Epithelial cell of esophagus (primary cell): ENCODE results near the gene SULT1A1.

Source experiments
- DNase-seq: peaks from one replicate; pipeline ENCODE4 v3.0.0; 2010; ENCODE audit warnings: low read depth
- H3K4me3 ChIP-seq: 2 replicates; pipeline ENCODE4 v1.5.1; 2011; ENCODE audit warnings: mild to moderate bottlenecking, low read length, control low read depth
- TF ChIP-seq, protein P1 (sequence below): IDR thresholded peaks from 2 replicates; pipeline ENCODE4 v1.5.1; 2011; ENCODE audit warnings: low read depth, mild to moderate bottlenecking, low read length, control low read depth, inconsistent platforms; ENCODE audit not compliant: insufficient read depth; ENCODE audit errors: missing control alignments

SULT1A1 gene

DNA sequence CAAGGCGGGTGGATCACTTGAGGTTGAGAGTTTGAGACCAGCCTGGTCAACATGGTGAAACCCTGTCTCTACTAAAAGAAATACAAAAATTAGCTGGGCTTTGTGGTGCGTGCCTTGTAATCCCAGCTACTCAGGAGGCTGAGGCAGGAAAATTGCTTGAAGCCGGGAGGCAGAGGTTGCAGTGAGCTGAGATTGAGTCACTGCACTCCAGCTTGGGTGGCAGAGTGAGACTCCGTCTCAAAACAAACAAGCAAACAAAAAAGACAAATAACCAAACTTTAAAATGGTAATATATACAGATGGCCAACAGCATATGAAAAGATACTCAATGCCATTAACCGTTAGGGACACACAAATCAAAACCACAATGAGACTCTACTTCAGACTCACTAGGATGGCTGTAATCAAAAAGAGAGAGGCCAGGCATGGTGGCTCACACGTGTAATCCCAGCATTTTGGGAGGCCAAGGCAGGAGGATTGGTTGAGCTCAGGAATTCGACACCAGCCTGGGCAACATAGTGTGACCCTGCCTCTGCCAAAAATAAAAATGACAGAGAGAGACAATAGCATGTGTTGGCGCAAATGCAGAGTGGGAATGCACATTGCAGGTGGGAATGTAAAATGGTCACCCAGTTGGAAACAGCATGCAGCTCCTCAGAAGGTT, 34.3 kb downstream of the SULT1A1 start:
- no peak overlapping the region for H3K4me3 ChIP-seq
- no peak for DNase-seq
- TF ChIP-seq, protein P1, sequence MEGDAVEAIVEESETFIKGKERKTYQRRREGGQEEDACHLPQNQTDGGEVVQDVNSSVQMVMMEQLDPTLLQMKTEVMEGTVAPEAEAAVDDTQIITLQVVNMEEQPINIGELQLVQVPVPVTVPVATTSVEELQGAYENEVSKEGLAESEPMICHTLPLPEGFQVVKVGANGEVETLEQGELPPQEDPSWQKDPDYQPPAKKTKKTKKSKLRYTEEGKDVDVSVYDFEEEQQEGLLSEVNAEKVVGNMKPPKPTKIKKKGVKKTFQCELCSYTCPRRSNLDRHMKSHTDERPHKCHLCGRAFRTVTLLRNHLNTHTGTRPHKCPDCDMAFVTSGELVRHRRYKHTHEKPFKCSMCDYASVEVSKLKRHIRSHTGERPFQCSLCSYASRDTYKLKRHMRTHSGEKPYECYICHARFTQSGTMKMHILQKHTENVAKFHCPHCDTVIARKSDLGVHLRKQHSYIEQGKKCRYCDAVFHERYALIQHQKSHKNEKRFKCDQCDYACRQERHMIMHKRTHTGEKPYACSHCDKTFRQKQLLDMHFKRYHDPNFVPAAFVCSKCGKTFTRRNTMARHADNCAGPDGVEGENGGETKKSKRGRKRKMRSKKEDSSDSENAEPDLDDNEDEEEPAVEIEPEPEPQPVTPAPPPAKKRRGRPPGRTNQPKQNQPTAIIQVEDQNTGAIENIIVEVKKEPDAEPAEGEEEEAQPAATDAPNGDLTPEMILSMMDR: no peak

DNA sequence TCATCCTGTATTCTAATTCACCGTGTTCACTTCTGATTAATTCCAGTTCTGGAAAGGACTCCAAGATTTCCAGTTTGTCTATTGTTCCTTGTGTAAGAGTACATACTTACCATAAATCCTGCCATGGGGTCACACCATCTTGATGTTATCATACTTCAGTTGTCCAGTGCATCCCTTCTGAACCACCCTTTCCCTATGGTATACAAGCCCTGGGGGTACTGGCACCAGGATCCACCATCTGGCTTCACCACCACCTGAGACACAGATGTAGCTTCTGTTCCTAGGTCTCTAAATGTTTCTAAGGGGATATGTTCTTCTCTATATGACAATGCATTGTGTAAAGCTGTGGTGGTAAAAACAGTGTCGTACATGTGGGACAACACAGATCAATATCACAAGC, 34.9 kb downstream of the SULT1A1 start:
- no peak overlapping the region for H3K4me3 ChIP-seq
- TF ChIP-seq, protein P1: no peak
- DNase-seq: no peak

DNA sequence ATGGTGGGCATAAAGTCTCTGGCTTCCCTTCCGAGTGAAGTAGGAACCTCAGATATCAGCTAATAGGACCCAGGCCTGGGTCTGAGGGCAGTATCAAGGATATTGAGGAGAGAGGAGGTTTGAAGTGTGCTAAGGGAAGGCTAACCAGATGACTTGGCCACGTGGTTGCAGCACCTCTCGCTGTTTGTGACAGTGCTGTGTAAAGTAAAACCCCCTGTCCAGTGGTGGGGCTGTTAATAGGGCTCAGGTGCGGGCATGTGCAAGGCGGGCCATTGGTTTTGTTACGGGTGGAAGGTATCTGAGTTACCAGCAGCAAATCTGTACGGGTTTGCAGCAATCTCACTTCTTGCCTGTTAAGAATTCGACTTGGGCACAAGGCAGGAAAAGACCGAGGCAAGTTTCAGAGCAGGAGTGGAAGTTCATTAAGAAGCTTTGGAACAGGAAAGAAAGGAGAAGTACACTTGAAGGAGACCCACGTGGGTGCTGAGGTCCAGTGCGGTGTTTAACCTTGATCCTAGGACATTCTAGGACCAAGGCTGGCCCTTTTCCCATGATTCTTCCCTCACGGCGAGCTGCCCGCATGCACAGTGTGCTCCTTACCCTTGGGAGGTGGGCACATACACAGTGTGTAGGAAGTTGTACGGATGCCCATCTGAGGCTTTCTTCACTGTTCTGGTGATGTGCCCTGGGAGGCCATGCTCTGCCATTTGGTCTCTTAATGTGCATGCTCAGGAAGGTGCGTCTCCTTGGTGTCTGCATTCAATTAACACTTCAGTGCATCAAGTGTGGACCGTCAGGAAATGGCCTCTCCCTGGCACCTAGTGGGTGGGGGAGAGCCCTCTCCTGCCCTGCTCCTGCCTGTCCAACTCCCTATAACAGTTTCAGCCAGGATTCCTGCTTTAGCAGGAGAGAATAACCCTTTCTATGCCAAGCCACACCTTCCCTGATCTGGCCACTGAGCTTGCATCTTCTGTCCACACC, 35.8 kb downstream of the SULT1A1 start:
- no peak overlapping the region for H3K4me3 ChIP-seq
- TF ChIP-seq, protein P1: no peak
- DNase-seq: no peak

DNA sequence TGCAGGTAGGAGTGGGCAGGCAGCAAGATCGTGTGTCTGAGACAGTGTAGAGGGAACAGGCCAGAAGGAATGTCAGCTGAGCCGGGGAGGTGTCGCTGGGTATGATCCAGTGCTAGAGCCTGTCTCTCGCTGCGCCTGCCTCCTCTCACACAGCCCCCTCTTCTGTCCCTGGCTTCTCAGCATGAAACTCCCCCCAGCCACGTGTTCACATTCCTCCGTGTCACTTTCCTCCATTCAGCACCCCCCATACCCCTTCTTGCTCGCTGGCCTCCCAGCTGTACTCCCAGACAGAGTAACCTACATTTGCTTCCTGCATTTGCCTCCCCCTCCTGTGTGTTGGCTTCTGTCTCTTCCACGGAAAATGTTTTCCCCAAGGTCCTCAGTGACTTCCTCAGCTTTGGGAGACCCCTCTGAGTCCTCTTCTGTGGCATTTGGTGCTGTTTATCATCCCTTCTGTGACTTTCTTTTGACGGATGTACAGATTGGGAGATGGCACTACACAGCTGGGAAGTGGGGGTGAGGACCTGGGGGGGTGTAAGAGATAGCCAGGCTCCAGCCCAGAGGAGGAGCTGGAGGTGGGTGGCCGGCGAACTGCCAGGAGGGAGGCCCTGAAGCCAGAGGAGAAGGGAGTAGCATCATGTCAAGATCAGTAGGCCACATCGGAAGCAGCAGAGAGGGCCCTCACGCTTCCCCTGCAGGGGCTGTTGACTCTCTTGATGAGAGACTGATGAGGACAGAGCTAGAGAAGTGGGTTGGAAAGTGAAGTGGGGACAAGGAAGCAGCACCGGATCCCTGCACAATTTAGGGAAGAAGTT, 36.9 kb downstream of the SULT1A1 start:
- TF ChIP-seq, protein P1: no peak
- no peak for DNase-seq
- H3K4me3 ChIP-seq: no peak overlapping the region

DNA sequence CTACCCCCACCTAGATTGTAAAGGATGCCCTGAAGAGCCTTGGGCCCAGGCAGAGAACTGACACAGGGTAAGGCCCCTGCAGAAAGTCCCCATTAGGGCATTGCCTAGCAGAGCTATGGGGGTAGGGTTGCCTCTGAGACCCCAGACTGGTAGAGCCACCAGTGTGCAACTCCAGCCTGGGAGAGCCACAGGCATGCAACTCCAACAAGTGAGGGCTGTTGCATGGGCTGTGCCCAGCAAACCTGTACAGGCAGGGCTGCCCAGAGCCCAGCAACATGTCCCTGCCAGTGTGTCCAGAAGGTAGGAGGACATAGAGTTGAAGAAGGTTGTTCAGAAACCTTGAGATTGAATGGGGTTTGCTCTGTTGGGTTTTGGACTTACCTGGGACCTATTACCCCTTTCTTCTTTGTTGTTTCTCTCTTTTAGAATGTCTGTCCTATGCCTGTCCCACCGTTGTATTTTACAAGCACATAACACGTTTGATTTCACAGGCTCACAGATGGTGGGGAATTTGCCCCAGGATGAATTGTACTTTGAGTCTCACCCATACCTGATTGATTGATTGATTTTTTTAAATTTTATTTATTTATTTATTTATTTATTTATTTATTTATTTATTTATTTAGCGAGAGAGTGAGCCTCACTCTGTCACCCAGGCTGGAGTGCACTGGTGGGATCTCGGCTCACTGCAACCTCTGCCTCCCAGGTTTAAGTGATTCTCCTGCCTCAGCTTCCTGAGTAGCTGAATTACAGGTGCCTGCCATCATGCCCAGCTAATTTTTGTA, 39.7 kb downstream of the SULT1A1 start:
- H3K4me3 ChIP-seq: no peak overlapping the region
- DNase-seq: no peak
- TF ChIP-seq, protein P1: no peak

DNA sequence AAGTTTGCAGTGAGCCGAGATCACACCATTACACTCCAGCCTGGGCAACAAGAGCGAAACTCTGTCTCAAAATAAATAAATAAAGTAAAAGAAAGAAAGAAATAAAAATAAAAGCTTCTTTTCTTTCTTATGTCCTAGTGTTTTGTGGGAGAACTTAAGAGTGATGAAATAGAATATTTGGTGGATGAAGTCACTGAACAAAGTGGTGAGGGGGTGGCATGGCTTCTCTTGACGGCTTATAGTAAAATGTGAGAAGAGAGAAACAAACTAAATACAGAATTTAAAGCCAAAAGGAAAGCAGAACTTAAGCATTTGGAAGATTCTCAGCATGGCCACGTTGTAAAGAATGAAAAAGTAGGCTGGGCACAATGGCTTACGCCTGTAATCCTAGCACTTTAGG, 40.8 kb downstream of the SULT1A1 start:
- no peak for DNase-seq
- no peak overlapping the region for H3K4me3 ChIP-seq
- TF ChIP-seq, protein P1: no peak
